Body of pancreas (tissue), 4 donors: ENCODE measurements around the gene ANKS1B.

Experiments used
- CTCF ChIP-seq, 7 experiments: fragments of 450-650 bp in 4 of 7; fragments of 200-600 bp in 3 of 7; sonication (generic) in 3 of 7; IDR thresholded peaks; one replicate each; pipeline ENCODE4 v1.5.1; 2016 to 2019; ENCODE audit warnings: antibody characterized with exemption in 7 of 7
- POLR2A ChIP-seq, 3 donors: fragments of 450-650 bp; IDR thresholded peaks; one replicate each; pipeline ENCODE4 v1.6.1; 2016; ENCODE audit warnings: antibody characterized with exemption in 3 of 3, mild to moderate bottlenecking in 2 of 3

- TF ChIP-seq CTCF (IDR thresholded peaks at IDR 0.05) (no peak), POLR2A (IDR thresholded peaks at IDR 0.05) (no peak)
Observed at GRCh38 chr12:99495799-99496198, 488.9 kb downstream of the ANKS1B start.
